Uterus (tissue), 4 donors: ENCODE measurements around the gene ELL2. TPM values are rescaled to one million over a fixed set of nuclear protein-coding genes. Genes with fewer than 3 reads are reported as not detected.

Experiments used
- DNase-seq, 2 donors: peaks; one replicate each; pipeline ENCODE4 v3.0.0-alpha.2; 2019 to 2020
- H3K27ac ChIP-seq, 2 donors: fragments of 200-600 bp; sonication (generic); 1 replicate in 1 of 2; 2 replicates in 1 of 2; pipeline ENCODE4 v1.5.1; 2016 to 2018
- H3K27me3 ChIP-seq, 2 donors: fragments of 200-600 bp; sonication (generic); one replicate each; pipeline ENCODE4 v1.5.1; 2018 to 2019; ENCODE audit warnings: control low read depth in 1 of 2
- H3K36me3 ChIP-seq, 2 donors: fragments of 200-600 bp; sonication (generic); one replicate each; pipeline ENCODE4 v1.5.1; 2019; ENCODE audit warnings: control low read depth in 1 of 2
- H3K4me1 ChIP-seq, 2 donors: fragments of 200-600 bp; sonication (generic); one replicate each; pipeline ENCODE4 v1.5.1; 2018 to 2019; ENCODE audit warnings: control low read depth in 1 of 2
- H3K4me3 ChIP-seq, 2 donors: fragments of 200-600 bp; sonication (generic); 1 replicate in 1 of 2; 2 replicates in 1 of 2; pipeline ENCODE4 v1.5.1; 2018 to 2019; ENCODE audit warnings: mild to moderate bottlenecking in 1 of 2
- H3K9me3 ChIP-seq, 2 donors: fragments of 200-600 bp; sonication (generic); one replicate each; pipeline ENCODE4 v1.5.1; 2019; ENCODE audit warnings: control low read depth in 1 of 2
- POLR2A ChIP-seq, 2 donors: fragments of 450-650 bp; IDR thresholded peaks; one replicate each; pipeline ENCODE4 v1.6.1; 2016; ENCODE audit warnings: antibody characterized with exemption in 2 of 2, mild to moderate bottlenecking in 1 of 2, moderate library complexity in 1 of 2
- intact Hi-C: fragments of 100-400 bp; cut with DNase I; formaldehyde crosslinking; loops from one replicate; pipeline ENCODE4 v1.15.1; 2023; ENCODE audit warnings: low total_unique reads
- total RNA-seq, 4 donors: library from RNA; depleted of rRNA in 3 of 4; stranded (reverse); fragments of >200 nt in 3 of 4; gene quantifications; one replicate each; pipeline versions ENCODE4 v1.1.0 to v1.2.4, GENCODE V29; 2014 to 2023
- TF ChIP-seq, protein P1 (sequence below), 4 experiments: fragments of 200-600 bp in 2 of 4; fragments of 450-650 bp in 2 of 4; sonication (generic) in 2 of 4; IDR thresholded peaks; one replicate each; pipeline ENCODE4 v1.5.1; 2016 to 2019; ENCODE audit warnings: antibody characterized with exemption in 4 of 4, mild to moderate bottlenecking in 2 of 4, moderate library complexity in 1 of 4
- donor health status: DM: yes; HTN: yes; CAD: no.

ELL2 gene
- total RNA-seq, 4 donors from 2014 or later: 2.3 to 53.2 (median 16.0) TPM

DNA sequence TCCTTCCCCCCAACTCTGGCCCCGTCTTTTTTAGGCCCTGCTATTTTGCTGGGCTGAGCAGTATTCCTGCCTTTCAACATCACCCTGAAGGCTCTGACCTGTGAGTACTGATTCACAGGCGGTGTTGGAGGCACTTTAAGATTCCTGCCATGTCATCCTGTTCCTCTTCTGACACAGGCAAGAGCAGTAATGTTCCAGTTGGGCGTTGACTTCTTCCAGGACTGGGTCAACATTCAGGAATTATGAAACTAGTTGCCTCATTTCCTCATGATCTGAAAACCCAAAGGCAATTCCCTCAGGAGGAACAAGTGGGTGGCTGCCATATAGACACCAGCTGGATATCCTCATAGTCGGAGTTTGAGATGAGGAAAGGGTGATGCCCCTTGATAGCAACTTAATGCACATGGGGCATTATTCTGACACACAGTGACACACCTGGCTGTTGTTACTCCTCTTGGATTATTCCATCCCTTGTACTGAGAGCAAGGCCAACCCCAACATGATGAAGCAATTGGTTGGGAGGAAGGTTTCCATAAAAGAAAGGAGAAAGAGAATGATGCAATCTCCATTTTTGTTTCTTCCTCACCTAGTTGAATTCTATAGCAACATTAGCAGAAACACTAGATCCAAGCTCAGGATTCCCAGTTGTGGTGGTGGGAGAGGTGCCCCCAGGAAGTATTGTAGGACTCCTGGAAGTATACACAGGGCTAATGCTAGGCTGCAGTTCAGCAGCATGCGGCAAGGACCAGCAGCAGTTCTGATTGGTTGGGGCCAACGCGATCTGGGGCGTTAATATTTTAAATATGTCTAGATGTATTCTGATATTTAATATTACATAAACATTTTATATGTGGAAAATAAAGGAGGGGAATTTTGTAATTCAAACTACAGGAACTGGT lies 119.5 kb downstream of the ELL2 start:
- TF ChIP-seq, protein P1, sequence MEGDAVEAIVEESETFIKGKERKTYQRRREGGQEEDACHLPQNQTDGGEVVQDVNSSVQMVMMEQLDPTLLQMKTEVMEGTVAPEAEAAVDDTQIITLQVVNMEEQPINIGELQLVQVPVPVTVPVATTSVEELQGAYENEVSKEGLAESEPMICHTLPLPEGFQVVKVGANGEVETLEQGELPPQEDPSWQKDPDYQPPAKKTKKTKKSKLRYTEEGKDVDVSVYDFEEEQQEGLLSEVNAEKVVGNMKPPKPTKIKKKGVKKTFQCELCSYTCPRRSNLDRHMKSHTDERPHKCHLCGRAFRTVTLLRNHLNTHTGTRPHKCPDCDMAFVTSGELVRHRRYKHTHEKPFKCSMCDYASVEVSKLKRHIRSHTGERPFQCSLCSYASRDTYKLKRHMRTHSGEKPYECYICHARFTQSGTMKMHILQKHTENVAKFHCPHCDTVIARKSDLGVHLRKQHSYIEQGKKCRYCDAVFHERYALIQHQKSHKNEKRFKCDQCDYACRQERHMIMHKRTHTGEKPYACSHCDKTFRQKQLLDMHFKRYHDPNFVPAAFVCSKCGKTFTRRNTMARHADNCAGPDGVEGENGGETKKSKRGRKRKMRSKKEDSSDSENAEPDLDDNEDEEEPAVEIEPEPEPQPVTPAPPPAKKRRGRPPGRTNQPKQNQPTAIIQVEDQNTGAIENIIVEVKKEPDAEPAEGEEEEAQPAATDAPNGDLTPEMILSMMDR (IDR thresholded peaks at IDR 0.05): no peak
- TF ChIP-seq POLR2A (IDR thresholded peaks at IDR 0.05): no peak
- Histone ChIP-seq H3K9me3 (no peaks in the 10 kb centered on the region), H3K4me3 (no peak overlapping the region), H3K36me3 (no peaks in the 10 kb centered on the region), H3K4me1 (no peaks in the 10 kb centered on the region), H3K27ac (no peak overlapping the region), H3K27me3 (no peaks in the 10 kb centered on the region)
- intact Hi-C loops: loop anchor here (10.0 kb wide), 1 partner anchor 197 kb away; the partner anchor contains the start of gene RFESD
- peak in 1 of 2 donors; percentile 61 for DNase-seq

DNA sequence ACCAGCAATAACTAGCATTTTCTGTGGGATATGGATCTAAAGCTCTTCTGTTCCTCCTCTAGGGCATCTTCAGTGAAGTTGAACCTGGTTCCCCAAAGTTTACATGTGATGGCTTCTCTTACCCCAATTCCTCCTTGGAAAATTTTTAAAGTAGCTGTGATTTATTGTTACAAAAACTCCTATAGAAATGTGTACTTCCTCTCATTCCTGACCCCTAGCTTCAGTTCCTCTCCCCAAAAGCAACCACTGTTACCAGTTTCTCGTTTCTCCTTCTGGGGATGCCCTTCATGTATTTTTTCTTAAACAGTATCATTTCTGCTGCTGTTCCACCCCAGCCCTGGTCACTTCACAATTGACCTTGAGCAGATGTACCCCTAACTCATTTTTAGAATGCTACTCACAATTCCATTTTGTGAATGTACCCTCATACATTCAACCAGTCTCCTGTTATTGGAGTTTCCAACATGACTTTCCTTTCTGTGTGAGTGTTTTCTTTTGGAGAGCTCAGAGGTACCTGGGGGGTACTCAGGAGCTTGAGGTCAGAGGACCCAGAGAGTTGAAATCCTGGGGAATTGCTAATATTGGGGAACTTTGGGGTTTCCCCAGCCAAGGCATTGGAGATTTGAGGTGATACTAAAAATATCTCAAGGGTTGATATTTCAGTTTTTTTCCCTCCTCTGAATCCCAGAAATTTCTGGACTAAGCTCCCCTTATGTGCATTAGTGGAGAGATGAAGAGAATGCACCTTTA lies 120.5 kb downstream of the ELL2 start:
- TF ChIP-seq, protein P1 (IDR thresholded peaks at IDR 0.05): no peak
- no peak for TF ChIP-seq POLR2A (IDR thresholded peaks at IDR 0.05)
- Histone ChIP-seq H3K4me1 (no peaks in the 10 kb centered on the region), H3K27me3 (no peaks in the 10 kb centered on the region), H3K36me3 (no peaks in the 10 kb centered on the region), H3K4me3 (no peak overlapping the region), H3K27ac (no peak overlapping the region), H3K9me3 (no peaks in the 10 kb centered on the region)
- intact Hi-C loops: loop anchor here (10.0 kb wide), 1 partner anchor 196 kb away; the partner anchor contains the start of gene RFESD
- no peak for DNase-seq

DNA sequence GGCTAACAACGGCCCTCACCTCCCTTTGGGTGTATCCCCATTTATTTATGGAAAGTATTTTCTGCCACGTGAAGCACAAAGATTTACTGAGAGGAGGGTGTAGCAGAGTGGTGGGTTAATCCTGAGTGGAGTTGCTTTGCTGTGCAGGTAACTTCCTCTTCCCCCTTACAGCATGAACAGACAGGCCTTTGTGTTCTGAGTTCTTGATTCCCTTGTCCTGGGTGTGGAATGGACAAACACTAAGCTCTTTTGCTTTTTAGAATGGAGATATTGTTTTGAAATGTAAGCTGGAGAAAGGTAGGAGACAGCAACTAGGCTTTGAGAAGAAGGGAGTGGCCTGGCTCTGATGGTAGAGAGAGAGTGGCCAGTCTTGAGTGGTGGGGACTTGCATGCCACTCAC lies 122.0 kb downstream of the ELL2 start:
- no peak for DNase-seq
- TF ChIP-seq, protein P1 (IDR thresholded peaks at IDR 0.05): no peak
- no peak for TF ChIP-seq POLR2A (IDR thresholded peaks at IDR 0.05)
- H3K9me3 ChIP-seq: no peaks in the 10 kb centered on the region
- H3K27me3 ChIP-seq: no peaks in the 10 kb centered on the region
- no peak overlapping the region for H3K27ac ChIP-seq
- intact Hi-C loops: loop anchor here (10.0 kb wide), 1 partner anchor 195 kb away; the partner anchor contains the start of gene RFESD
- H3K4me3 ChIP-seq: no peak overlapping the region
- no peaks in the 10 kb centered on the region for H3K4me1 ChIP-seq
- H3K36me3 ChIP-seq: no peaks in the 10 kb centered on the region

DNA sequence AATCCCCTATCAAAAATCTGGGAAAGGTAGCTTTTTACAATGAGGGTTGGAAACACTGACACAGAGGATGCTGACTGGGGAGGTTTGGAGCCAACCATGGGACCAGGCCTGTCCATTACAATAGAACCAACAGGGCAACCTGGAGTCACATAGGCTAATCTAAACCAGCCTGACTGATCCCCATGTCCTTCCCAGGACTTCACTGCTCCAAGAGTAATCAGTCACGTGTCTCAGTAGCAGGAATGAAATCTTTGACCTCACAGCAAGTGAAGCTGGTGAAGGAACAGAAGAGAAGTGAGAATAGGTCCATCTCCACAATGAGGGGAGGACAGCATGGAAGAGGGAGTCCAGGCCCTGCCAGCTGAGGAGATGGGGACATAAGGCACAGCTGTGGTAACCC lies 123.1 kb downstream of the ELL2 start:
- H3K27ac ChIP-seq: no peak overlapping the region
- H3K9me3 ChIP-seq: no peaks in the 10 kb centered on the region
- H3K36me3 ChIP-seq: no peaks in the 10 kb centered on the region
- no peak for DNase-seq
- H3K4me3 ChIP-seq: no peak overlapping the region
- intact Hi-C loops: no loop called here
- H3K4me1 ChIP-seq: no peaks in the 10 kb centered on the region
- no peak for TF ChIP-seq POLR2A (IDR thresholded peaks at IDR 0.05)
- TF ChIP-seq, protein P1 (IDR thresholded peaks at IDR 0.05): no peak
- H3K27me3 ChIP-seq: no peaks in the 10 kb centered on the region
